ENCODE data around the gene TTBK2.

DNA sequence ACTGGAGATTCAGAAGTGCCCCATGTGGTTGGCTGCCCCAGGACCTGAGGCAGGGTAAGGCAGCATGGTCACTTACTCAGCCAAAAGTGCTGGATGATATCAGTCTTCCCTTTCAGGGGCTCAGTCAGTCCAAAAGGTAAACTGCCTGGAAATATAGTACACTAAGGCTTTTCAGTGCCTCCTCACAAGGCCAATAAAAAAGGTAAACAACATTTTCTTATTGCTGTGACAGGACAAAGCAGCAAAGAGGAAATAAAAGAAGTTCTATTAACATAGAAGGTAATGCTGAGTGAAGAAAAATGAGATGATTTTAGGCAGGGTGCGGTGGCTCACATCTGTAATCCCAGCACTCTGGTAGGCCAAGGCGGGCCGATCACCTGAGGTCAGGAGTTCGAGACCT is 117.1 kb downstream of the TTBK2 start:
- no peak for TF ChIP-seq POLR2A (IDR thresholded peaks at IDR 0.05)
- TF ChIP-seq, protein P1, sequence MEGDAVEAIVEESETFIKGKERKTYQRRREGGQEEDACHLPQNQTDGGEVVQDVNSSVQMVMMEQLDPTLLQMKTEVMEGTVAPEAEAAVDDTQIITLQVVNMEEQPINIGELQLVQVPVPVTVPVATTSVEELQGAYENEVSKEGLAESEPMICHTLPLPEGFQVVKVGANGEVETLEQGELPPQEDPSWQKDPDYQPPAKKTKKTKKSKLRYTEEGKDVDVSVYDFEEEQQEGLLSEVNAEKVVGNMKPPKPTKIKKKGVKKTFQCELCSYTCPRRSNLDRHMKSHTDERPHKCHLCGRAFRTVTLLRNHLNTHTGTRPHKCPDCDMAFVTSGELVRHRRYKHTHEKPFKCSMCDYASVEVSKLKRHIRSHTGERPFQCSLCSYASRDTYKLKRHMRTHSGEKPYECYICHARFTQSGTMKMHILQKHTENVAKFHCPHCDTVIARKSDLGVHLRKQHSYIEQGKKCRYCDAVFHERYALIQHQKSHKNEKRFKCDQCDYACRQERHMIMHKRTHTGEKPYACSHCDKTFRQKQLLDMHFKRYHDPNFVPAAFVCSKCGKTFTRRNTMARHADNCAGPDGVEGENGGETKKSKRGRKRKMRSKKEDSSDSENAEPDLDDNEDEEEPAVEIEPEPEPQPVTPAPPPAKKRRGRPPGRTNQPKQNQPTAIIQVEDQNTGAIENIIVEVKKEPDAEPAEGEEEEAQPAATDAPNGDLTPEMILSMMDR (IDR thresholded peaks at IDR 0.05): no peak

All from adrenal gland (tissue), 5 donors.